GM12878 (cell line): ENCODE measurements around the gene TMEM236. TPM values are rescaled to one million over a fixed set of nuclear protein-coding genes. Genes with fewer than 3 reads are reported as not detected.

Source experiments
- ATAC-seq: fragments of 200-7000 bp; cut with Tn5 transposase; 3 replicates; pipeline ENCODE4 v1.9.1; 2020; ENCODE audit warnings: mild to moderate bottlenecking, moderate library complexity
- BruUV-seq: library from RNA; stranded (reverse); fragments of 400-500 nt; replicated peaks from 2 replicates; lab custom pipeline; 2021; lab: Mats Ljungman, UMichigan
- CTCF ChIA-PET: fragments of 300-600 bp; sonication (Branson Sonifier 250); formaldehyde crosslinking; extraction: SDS; loops from one replicate; lab custom pipeline; 2021; ENCODE audit warnings: inconsistent platforms; lab: Yijun Ruan, JAX
- POLR2A ChIA-PET: fragments of 350-600 bp; formaldehyde crosslinking; extraction: SDS; loops from one replicate; lab custom pipeline; 2021; ENCODE audit warnings: inconsistent platforms; lab: Charles Lee
- RAD21 ChIA-PET: fragments of 300-600 bp; sonication (Branson Sonifier 250); formaldehyde crosslinking; loops from one replicate; lab custom pipeline; 2023; ENCODE audit warnings: antibody characterized with exemption; ENCODE audit not compliant: unreplicated experiment; lab: Charles Lee
- SMC1A ChIA-PET: fragments of 300-600 bp; sonication (Branson Sonifier 250); formaldehyde crosslinking; loops from one replicate; lab custom pipeline; 2023; ENCODE audit not compliant: unreplicated experiment, uncharacterized antibody; lab: Charles Lee
- DNase-seq: peaks from one replicate; pipeline ENCODE4 v3.0.0-alpha.2; 2011; ENCODE audit warnings: low read depth, low spot score
- FAIRE-seq: peaks from 3 replicates; lab custom pipeline; 2011; peaks lifted over from hg19 to GRCh38; lab: Jason Lieb, UNC
- H2AFZ ChIP-seq: 2 replicates; pipeline ENCODE4 v1.6.0; 2011; ENCODE audit warnings: low read depth, low read length, control low read depth; ENCODE audit not compliant: control insufficient read depth
- H3K27ac ChIP-seq: 2 replicates; pipeline ENCODE4 v1.5.1; 2011; ENCODE audit warnings: control low read depth; ENCODE audit not compliant: control insufficient read depth, insufficient read depth
- H3K27me3 ChIP-seq, 2 experiments: replicated peaks in 1 of 2; 2 replicates each; pipeline versions ENCODE4 v1.6.0 to v1.6.1; 2011; ENCODE audit warnings: low read length in 1 of 2; ENCODE audit not compliant: control insufficient read depth in 2 of 2, insufficient read depth in 2 of 2
- H3K36me3 ChIP-seq, 2 experiments: 2 replicates each; pipeline ENCODE4 v1.5.1; 2011; ENCODE audit warnings: low read length in 1 of 2; ENCODE audit not compliant: control insufficient read depth in 2 of 2, insufficient read depth in 2 of 2
- H3K4me1 ChIP-seq: 2 replicates; pipeline ENCODE4 v1.6.1; 2011; ENCODE audit warnings: mild to moderate bottlenecking, low read length, moderate library complexity, mixed read lengths; ENCODE audit not compliant: control insufficient read depth, insufficient read depth
- H3K4me2 ChIP-seq: 2 replicates; pipeline ENCODE4 v1.6.0; 2011; ENCODE audit warnings: control low read depth; ENCODE audit not compliant: control insufficient read depth, insufficient read depth
- H3K4me3 ChIP-seq: fragments of 200-600 bp; sonication (generic); 2 replicates; pipeline ENCODE4 v1.5.1; 2016
- H3K79me2 ChIP-seq: 2 replicates; pipeline ENCODE4 v1.6.0; 2011; ENCODE audit warnings: low read length; ENCODE audit not compliant: control insufficient read depth, insufficient read depth
- H3K9ac ChIP-seq: 2 replicates; pipeline ENCODE4 v1.8.0; 2011; ENCODE audit warnings: low read length, control low read depth, mixed read lengths; ENCODE audit not compliant: control insufficient read depth, insufficient read depth
- H3K9me3 ChIP-seq: replicated peaks from 3 replicates; pipeline ENCODE4 v1.5.1; 2011; ENCODE audit warnings: mild to moderate bottlenecking, low read length; ENCODE audit not compliant: control insufficient read depth, insufficient read depth
- H4K20me1 ChIP-seq: 2 replicates; pipeline ENCODE4 v1.6.0; 2011; ENCODE audit not compliant: control insufficient read depth, insufficient read depth
- BHLHE40 ChIP-seq, 2 experiments: fragments of 450-650 bp in 1 of 2; IDR thresholded peaks; 2 replicates each; pipeline ENCODE4 v1.6.1; 2011 to 2017; ENCODE audit warnings: low read depth in 2 of 2, borderline replicate concordance in 1 of 2, improper control_type of control experiment in 1 of 2, low read length in 1 of 2, mild to moderate bottlenecking in 1 of 2
- CBX3 ChIP-seq: fragments of 200-600 bp; sonication (generic); IDR thresholded peaks from 2 replicates; pipeline ENCODE4 v1.6.1; 2016; ENCODE audit warnings: low read depth, borderline replicate concordance
- EP300 ChIP-seq, 2 experiments: fragments of 150-350 bp in 1 of 2; IDR thresholded peaks; 2 replicates each; pipeline ENCODE4 v1.6.1; 2011 to 2012; ENCODE audit warnings: low read depth in 2 of 2, low read length in 2 of 2, borderline replicate concordance in 1 of 2, improper control_type of control experiment in 1 of 2, inconsistent platforms in 1 of 2; ENCODE audit not compliant: control insufficient read depth in 1 of 2
- IKZF1 ChIP-seq: fragments of 450-650 bp; conservative IDR thresholded peaks from 2 replicates; pipeline ENCODE4 v1.6.1; 2017; ENCODE audit warnings: antibody characterized with exemption, mild to moderate bottlenecking
- MEF2A ChIP-seq: IDR thresholded peaks from 2 replicates; pipeline ENCODE4 v1.6.1; 2011; ENCODE audit warnings: low read depth, mild to moderate bottlenecking, low read length, moderate library complexity; ENCODE audit not compliant: insufficient read depth
- MTA2 ChIP-seq: fragments of 450-650 bp; IDR thresholded peaks from 2 replicates; pipeline ENCODE4 v1.6.1; 2016; ENCODE audit warnings: low read depth, mild to moderate bottlenecking, moderate library complexity
- NFYA ChIP-seq: IDR thresholded peaks from 2 replicates; pipeline ENCODE4 v1.6.1; 2011; ENCODE audit warnings: low read depth, mild to moderate bottlenecking, low read length, improper control_type of control experiment, borderline replicate concordance
- NFYB ChIP-seq: IDR thresholded peaks from 2 replicates; pipeline ENCODE4 v1.6.1; 2011; ENCODE audit warnings: low read depth, mild to moderate bottlenecking, low read length, improper control_type of control experiment, moderate library complexity; ENCODE audit not compliant: insufficient read depth
- NR2C1 ChIP-seq: fragments of 450-650 bp; IDR thresholded peaks from 2 replicates; pipeline ENCODE4 v1.6.1; 2017; ENCODE audit warnings: antibody characterized with exemption, mild to moderate bottlenecking, moderate library complexity
- NR2C2 ChIP-seq: IDR thresholded peaks from 2 replicates; pipeline ENCODE4 v1.6.1; 2011; ENCODE audit warnings: borderline replicate concordance, low read depth; ENCODE audit not compliant: control insufficient read depth, insufficient read length
- NR2F1 ChIP-seq: fragments of 450-650 bp; conservative IDR thresholded peaks from 2 replicates; pipeline ENCODE4 v1.6.1; 2017; ENCODE audit warnings: mild to moderate bottlenecking
- POU2F2 ChIP-seq: IDR thresholded peaks from 3 replicates; pipeline ENCODE4 v1.6.1; 2011; ENCODE audit warnings: low read depth, mild to moderate bottlenecking, low read length, borderline replicate concordance
- RBBP5 ChIP-seq: fragments of 200-600 bp; sonication (generic); conservative IDR thresholded peaks from 2 replicates; pipeline ENCODE4 v1.6.1; 2016
- SIN3A ChIP-seq: IDR thresholded peaks from 2 replicates; pipeline ENCODE4 v1.6.1; 2012; ENCODE audit warnings: low read depth, low read length, improper control_type of control experiment
- SMC3 ChIP-seq: IDR thresholded peaks from 2 replicates; pipeline ENCODE4 v1.6.1; 2011; ENCODE audit warnings: low read length, improper control_type of control experiment, borderline replicate concordance
- SP1 ChIP-seq: IDR thresholded peaks from one replicate; pipeline ENCODE4 v1.6.1; 2011; ENCODE audit warnings: low read depth, low read length
- SPI1 ChIP-seq: IDR thresholded peaks from 2 replicates; pipeline ENCODE4 v1.6.1; 2011; ENCODE audit warnings: low read depth, mild to moderate bottlenecking, low read length, moderate library complexity, borderline replicate concordance; ENCODE audit not compliant: insufficient read depth
- SRF ChIP-seq, 2 experiments: IDR thresholded peaks; 2 replicates each; pipeline ENCODE4 v1.6.1; 2011; ENCODE audit warnings: low read depth in 2 of 2, low read length in 2 of 2, mild to moderate bottlenecking in 1 of 2, moderate library complexity in 1 of 2
- STAT3 ChIP-seq: IDR thresholded peaks from 2 replicates; pipeline ENCODE4 v1.6.1; 2011; ENCODE audit warnings: low read depth, low read length, improper control_type of control experiment
- YBX1 ChIP-seq: fragments of 450-650 bp; IDR thresholded peaks from 2 replicates; pipeline ENCODE4 v1.6.1; 2016; ENCODE audit warnings: antibody characterized with exemption
- ZBTB33 ChIP-seq: fragments of 450-650 bp; IDR thresholded peaks from 2 replicates; pipeline ENCODE4 v1.6.1; 2017; ENCODE audit warnings: mild to moderate bottlenecking
- ZNF207 ChIP-seq: fragments of 450-650 bp; IDR thresholded peaks from 2 replicates; pipeline ENCODE4 v1.6.1; 2014; ENCODE audit warnings: antibody characterized with exemption, mild to moderate bottlenecking, borderline replicate concordance
- WGBS: methylation state at CpG from one replicate; pipeline ENCODE4 v1.1.6; 2016; ENCODE audit warnings: low lambda C conversion rate; ENCODE audit not compliant: insufficient replicate concordance, insufficient coverage; ENCODE audit errors: missing lambda C conversion rate; 5-methylcytosine and 5-hydroxymethylcytosine counted together
- in situ Hi-C: fragments of 300-500 bp; cut with MboI; formaldehyde crosslinking; loops from 9 replicates; pipeline ENCODE4 v1.14.3; 2018; ENCODE audit warnings: mixed read lengths
- intact Hi-C: fragments of 100-400 bp; cut with micrococcal nuclease; formaldehyde crosslinking; loops from one replicate; pipeline ENCODE4 v1.14.2; 2022; ENCODE audit not compliant: unreplicated experiment
- polyA plus RNA-seq, 11 experiments: library from polyadenylated mRNA; depleted of rRNA in 4 of 11; unstranded in 6 of 11; stranded (reverse) in 5 of 11; fragments of >200 nt; fragmentation: Nextera tagmentation in 4 of 11; fragmentation: Illumina TruSeq in 1 of 11; extraction: Ambion mirVana in 4 of 11; extraction: Trizol in 1 of 11; gene quantifications; 1 replicate in 1 of 11; 2 replicates in 10 of 11; pipeline versions ENCODE4 v1.2.1 to v1.2.3, GENCODE V29; 2011 to 2016; ENCODE audit warnings: inconsistent platforms in 2 of 11, missing spikeins in 2 of 11, low read depth in 1 of 11
- total RNA-seq, 4 experiments: library from RNA; depleted of rRNA in 3 of 4; stranded (reverse); fragments of >200 nt in 3 of 4; fragmentation: Illumina TruSeq in 1 of 4; extraction: Trizol in 1 of 4; gene quantifications; 2 replicates each; pipeline versions ENCODE4 v1.2.1 to v1.2.3, GENCODE V29; 2013 to 2021

TMEM236 gene
- total and polyA plus RNA-seq, 10 of the 15 experiments (the other 5 are each of a cell fraction or from before 2014, with no cell fraction given) = 0.03 TPM; not detected in 9

- TF ChIP-seq ZBTB33 (no peak), NR2F1 (no peak), RBBP5 (no peak), IKZF1 (no peak), SIN3A (no peak)
- TF ChIP-seq, all 136 proteins: peak for 0
Measured at GRCh38 chr10:17842641-17843040, 90.6 kb downstream of the TMEM236 start (continued).

- ChIA-PET SMC1A (interaction anchor here (0.6 to 5.0 kb wide), 9 partner anchors 9 to 369 kb away, joined by 3 to 30 read pairs (median 7); partner anchors contain the start of gene MRC1), POLR2A (no interaction called here), CTCF (interaction anchor here (0.6 to 2.6 kb wide), 19 partner anchors 8 to 466 kb away, joined by 3 to 17 read pairs (median 4); no protein-coding TSS in a partner anchor), RAD21 (interaction anchor here (0.8 to 2.0 kb wide), 6 partner anchors 9 to 385 kb away, joined by 3 to 9 read pairs (median 4); no protein-coding TSS in a partner anchor)
- H3K27ac ChIP-seq = no peak overlapping the region
- FAIRE-seq (no peak), ATAC-seq (peak; percentile 88), DNase-seq (no peak)
- H3K4me1 ChIP-seq = no peaks in the 10 kb centered on the region
- H2AFZ ChIP-seq = no peak overlapping the region
- no peaks in the 10 kb centered on the region for H4K20me1 ChIP-seq
- in situ Hi-C loops (no loop called here), intact Hi-C loops (loop anchor here (1.0 to 5.0 kb wide), 3 partner anchors 25 to 368 kb away; no protein-coding TSS in a partner anchor)
- no peaks in the 10 kb centered on the region for H3K36me3 ChIP-seq
- no peaks in the 10 kb centered on the region for H3K9me3 ChIP-seq
- no peaks in the 10 kb centered on the region for H3K79me2 ChIP-seq
- BruUV-seq = no TSS peak
- no peak overlapping the region for H3K4me2 ChIP-seq
- H3K4me3 ChIP-seq = no peak overlapping the region
- WGBS = 12% methylated on average over 5 of the region's 5 CpGs
- no peak overlapping the region for H3K9ac ChIP-seq
- no peaks in the 10 kb centered on the region; a peak in 1 of 4 replicates for H3K27me3 ChIP-seq
- TF ChIP-seq EP300 (IDR thresholded peaks at IDR 0.05; ENCODE audit: borderline replicate concordance in 1 of 2, control insufficient read depth in 1 of 2, low read depth in 2 of 2, low read length in 2 of 2) (no peak), MTA2 (peak; percentile 33; the same call in 1 of the 2 replicates), SRF (IDR thresholded peaks at IDR 0.05; ENCODE audit: low read depth in 2 of 2, low read length in 2 of 2) (no peak), NFYA (no peak), SP1 (no peak), CBX3 (no peak), SMC3 (peak; percentile 64; the same call in 1 of the 2 replicates), SPI1 (no peak), STAT3 (no peak), NFYB (no peak), BHLHE40 (IDR thresholded peaks at IDR 0.05; ENCODE audit: borderline replicate concordance in 1 of 2, low read depth in 2 of 2, low read length in 1 of 2) (peak; percentile 80 to 90), NR2C2 (no peak), YBX1 (no peak), ZNF207 (no peak), MEF2A (no peak), NR2C1 (no peak), POU2F2 (no peak)
Measured at GRCh38 chr10:17847585-17848296, 95.7 kb downstream of the TMEM236 start.
